NCI-H1417 (cell line): ENCODE data around the gene SELE.
A peak's percentile ranks its signal among the peaks of the same experiment; 100 is the strongest.

ENCODE experiments used
- DNase-seq, 3 experiments: peaks; one replicate each; lab custom pipeline; 2025; lab: John Stamatoyannopoulos, UW

Gene SELE

GRCh38 chr1:169682071-169682470 lies 51.8 kb downstream of the SELE start:
- DNase-seq = peak in 1 of 3 experiments; percentile 42

DNA sequence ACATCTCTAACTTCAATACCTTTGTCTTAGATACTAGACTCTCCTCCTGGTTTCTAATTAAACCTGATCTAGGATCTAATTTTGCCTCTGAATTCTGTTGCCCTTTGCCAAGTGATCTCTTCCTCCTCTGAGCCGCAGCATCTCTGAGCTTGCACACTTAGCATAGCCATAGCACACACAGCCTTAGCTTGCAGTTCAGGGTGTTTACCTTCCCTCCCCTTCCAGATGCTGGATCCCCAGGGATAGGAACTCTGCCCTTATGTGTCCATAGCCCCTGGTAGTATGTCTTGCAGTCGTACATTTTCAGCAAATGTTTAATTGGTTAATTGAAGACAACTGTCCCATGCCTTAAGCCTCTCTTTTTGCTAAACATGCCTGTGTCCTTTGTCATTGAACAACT lies 52.7 kb downstream of the SELE start:
- DNase-seq = peak in 1 of 3 experiments; percentile 24

DNA sequence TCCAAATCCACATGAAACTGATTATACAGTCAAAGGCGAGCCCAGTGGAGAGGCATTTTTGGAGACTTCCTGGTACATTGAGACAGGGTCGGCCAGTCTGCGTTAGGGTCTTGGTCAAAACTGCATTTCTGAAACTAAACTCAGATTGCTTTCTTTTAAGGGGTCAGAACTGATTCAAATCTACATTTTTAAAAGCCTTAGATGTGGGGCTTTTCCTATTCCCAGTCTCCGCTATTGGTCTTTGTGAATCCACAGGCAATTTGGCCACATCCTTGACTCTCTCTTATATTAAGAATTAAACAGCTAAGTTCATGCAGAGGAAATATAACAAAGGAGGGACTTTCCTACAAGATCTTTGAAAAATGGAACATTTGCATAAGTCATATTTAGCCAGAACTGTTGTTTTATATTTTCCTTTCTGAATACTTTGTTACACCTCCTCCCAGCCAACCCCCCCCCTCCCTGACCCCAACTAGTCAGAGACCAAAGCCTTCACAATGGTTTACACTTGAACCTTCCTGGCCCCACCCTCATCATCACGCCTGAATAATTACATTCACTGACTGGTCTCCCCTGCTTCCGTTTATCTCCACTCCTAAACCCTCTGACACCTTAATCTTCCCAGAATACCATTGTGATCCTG lies 53.4 kb downstream of the SELE start:
- DNase-seq = peak in 1 of 3 experiments; percentile 35

DNA sequence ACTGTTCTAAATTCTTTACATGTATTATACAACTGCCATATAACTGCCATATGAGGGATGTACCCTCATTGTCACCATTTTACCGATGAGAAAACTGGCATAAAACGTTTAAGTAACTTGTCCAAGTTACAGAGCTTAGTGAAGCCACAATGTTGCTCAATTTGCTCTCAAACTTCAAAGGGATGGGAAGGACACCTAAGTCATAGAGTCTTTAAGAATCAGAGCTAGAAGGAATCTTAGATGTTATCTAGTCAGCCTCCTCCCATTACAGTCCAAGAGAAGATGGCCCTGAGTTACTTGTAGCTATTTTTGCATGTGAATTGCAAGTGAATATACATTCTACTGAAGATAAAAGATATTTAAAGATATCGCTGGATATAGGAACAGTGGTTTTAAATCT lies 54.2 kb downstream of the SELE start:
- no peak for DNase-seq

DNA sequence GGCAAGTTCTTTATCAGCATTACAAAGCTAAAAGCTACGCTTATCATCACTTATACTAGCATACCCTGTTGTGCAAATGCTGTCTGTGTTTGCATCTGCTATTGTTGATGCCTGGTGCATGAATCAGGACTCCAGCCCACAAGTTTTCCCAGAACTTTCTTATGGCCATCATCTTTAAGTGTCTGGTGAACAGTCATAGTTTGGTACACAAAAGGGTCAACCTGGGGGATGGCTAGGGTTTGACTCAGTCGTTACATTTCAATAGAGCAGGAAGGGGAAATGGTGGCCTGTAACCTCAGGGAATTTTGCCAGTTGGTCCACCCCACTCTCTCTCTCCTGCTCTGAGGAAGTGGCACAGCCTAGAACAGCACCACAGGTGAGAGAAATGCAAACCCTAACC lies 57.9 kb downstream of the SELE start:
- DNase-seq = no peak
